Measurements from ENCODE around the gene ATP1B2. TPM values are rescaled to one million over a fixed set of nuclear protein-coding genes. Genes with fewer than 3 reads are reported as not detected.

ATP1B2 gene
- total and polyA plus RNA-seq, 7 donors = 0.36 to 5.7 (median 0.85) TPM

- Histone ChIP-seq H3K9me3 (no peaks in the 10 kb centered on the region), H3K36me3 (ENCODE audit: insufficient read depth in 1 of 2, low read depth in 1 of 2) (peaks cover 0 to 11% of the 10 kb centered on the region in 2 donors), H3K4me1 (peaks cover 13% of the 10 kb centered on the region), H3K4me3 (peak overlapping the region; percentile 92), H3K27ac (peak overlapping the region; percentile 97), H3K27me3 (ENCODE audit: insufficient read depth in 3 of 3, low read length in 2 of 3) (no peaks in the 10 kb centered on the region)
- intact Hi-C loops (cut with DNase I) = loop anchor here (2.0 to 10.0 kb wide), 2 partner anchors 58 to 218 kb away; no protein-coding TSS in a partner anchor
- no peak for TF ChIP-seq CTCF (IDR thresholded peaks at IDR 0.05)
- peak in 1 of 2 donors; percentile 54 for DNase-seq
- 12 to 25% (median 17%) methylated on average over 6 of the region's 6 CpGs for WGBS, 3 donors
- peak in 1 of 4 donors; percentile 9 for ATAC-seq
Observed at GRCh38 chr17:7626956-7627249, 23.8 kb upstream of the ATP1B2 start.

GRCh38 chr17:7627250-7628121 lies 23.2 kb upstream of the ATP1B2 start, which contains the start of gene SAT2:
TSS of gene SAT2 (minus strand) at chr17:7627821. CDS start at chr17:7627635, 186 bp downstream.
- ATAC-seq (peak; percentile 98 to 99 (median 99)), DNase-seq (peak; percentile 97 to 98)
- Histone ChIP-seq H3K36me3 (ENCODE audit: insufficient read depth in 1 of 2, low read depth in 1 of 2) (peaks cover 0 to 11% of the 10 kb centered on the region in 2 donors), H3K27ac (peak within 1 kb of the TSS; percentile 97), H3K4me1 (peaks cover 13% of the 10 kb centered on the region), H3K9me3 (no peaks in the 10 kb centered on the region), H3K27me3 (ENCODE audit: insufficient read depth in 3 of 3, low read length in 2 of 3) (no peaks in the 10 kb centered on the region), H3K4me3 (peak within 1 kb of the TSS; percentile 92)
- TF ChIP-seq CTCF (IDR thresholded peaks at IDR 0.05) = no peak
- WGBS, 3 donors = 0 to 1% (median 1%) methylated on average over 52 to 54 of the region's 54 CpGs
- intact Hi-C loops (cut with DNase I) = loop anchor here (2.0 to 10.0 kb wide), 2 partner anchors 57 to 217 kb away; no protein-coding TSS in a partner anchor

- Histone ChIP-seq H3K27ac (no peak within 1 kb of the TSS), H3K27me3 (ENCODE audit: insufficient read depth in 3 of 3, low read length in 2 of 3) (no peaks in the 10 kb centered on the region), H3K4me3 (no peak within 1 kb of the TSS), H3K9me3 (no peaks in the 10 kb centered on the region), H3K4me1 (peaks cover 13% of the 10 kb centered on the region), H3K36me3 (ENCODE audit: insufficient read depth in 1 of 2, low read depth in 1 of 2) (peaks cover 0 to 11% of the 10 kb centered on the region in 2 donors)
- 73 to 79% (median 79%) methylated on average over 13 of the region's 13 CpGs for WGBS, 3 donors
- intact Hi-C loops (cut with DNase I) = loop anchor here in 1 of 2 donors (2.0 to 10.0 kb wide), 2 partner anchors 55 to 215 kb away; no protein-coding TSS in a partner anchor
- DNase-seq = no peak
- ATAC-seq = no peak
- no peak for TF ChIP-seq CTCF (IDR thresholded peaks at IDR 0.05)
Observed at GRCh38 chr17:7629939-7630571, 20.7 kb upstream of the ATP1B2 start, which contains the start of gene SHBG. TSS of gene SHBG (plus strand) at chr17:7630135. CDS start at chr17:7630173, 38 bp downstream.

- H3K27me3 ChIP-seq (ENCODE audit: insufficient read depth in 3 of 3, low read length in 2 of 3) = no peaks in the 10 kb centered on the region
- ATAC-seq = no peak
- peaks cover 4% of the 10 kb centered on the region for H3K4me1 ChIP-seq
- no peaks in the 10 kb centered on the region for H3K36me3 ChIP-seq (ENCODE audit: insufficient read depth in 1 of 2, low read depth in 1 of 2)
- no peaks in the 10 kb centered on the region for H3K9me3 ChIP-seq
- H3K4me3 ChIP-seq = no peak overlapping the region
- no peak for TF ChIP-seq CTCF (IDR thresholded peaks at IDR 0.05)
- 78 to 84% (median 82%) methylated on average over 11 of the region's 11 CpGs for WGBS, 3 donors
- intact Hi-C loops (cut with DNase I) = loop anchor here in 1 of 2 donors (2.0 kb wide), 1 partner anchor 53 kb away; no protein-coding TSS in a partner anchor
- H3K27ac ChIP-seq = no peak overlapping the region
- DNase-seq = no peak
Observed at GRCh38 chr17:7631398-7632380, 19.0 kb upstream of the ATP1B2 start.
